ENCODE results near the gene EIF6.

- TF ChIP-seq CTCF (IDR thresholded peaks at IDR 0.05) (no peak), POLR2A (IDR thresholded peaks at IDR 0.05) (no peak)
These were observed 27.7 kb upstream of the EIF6 start for GRCh38 chr20:35312318-35312717.

Data from body of pancreas (tissue), 4 donors.